HG02763 (cell line): ENCODE measurements around the gene GAS7.

ENCODE experiments used
- ATAC-seq: cut with Tn5 transposase; IDR thresholded peaks from one replicate; pipeline ENCODE4 v1.9.1; 2021; ENCODE audit warnings: mild to moderate bottlenecking, moderate library complexity; ENCODE audit not compliant: unreplicated experiment

GAS7 gene

DNA sequence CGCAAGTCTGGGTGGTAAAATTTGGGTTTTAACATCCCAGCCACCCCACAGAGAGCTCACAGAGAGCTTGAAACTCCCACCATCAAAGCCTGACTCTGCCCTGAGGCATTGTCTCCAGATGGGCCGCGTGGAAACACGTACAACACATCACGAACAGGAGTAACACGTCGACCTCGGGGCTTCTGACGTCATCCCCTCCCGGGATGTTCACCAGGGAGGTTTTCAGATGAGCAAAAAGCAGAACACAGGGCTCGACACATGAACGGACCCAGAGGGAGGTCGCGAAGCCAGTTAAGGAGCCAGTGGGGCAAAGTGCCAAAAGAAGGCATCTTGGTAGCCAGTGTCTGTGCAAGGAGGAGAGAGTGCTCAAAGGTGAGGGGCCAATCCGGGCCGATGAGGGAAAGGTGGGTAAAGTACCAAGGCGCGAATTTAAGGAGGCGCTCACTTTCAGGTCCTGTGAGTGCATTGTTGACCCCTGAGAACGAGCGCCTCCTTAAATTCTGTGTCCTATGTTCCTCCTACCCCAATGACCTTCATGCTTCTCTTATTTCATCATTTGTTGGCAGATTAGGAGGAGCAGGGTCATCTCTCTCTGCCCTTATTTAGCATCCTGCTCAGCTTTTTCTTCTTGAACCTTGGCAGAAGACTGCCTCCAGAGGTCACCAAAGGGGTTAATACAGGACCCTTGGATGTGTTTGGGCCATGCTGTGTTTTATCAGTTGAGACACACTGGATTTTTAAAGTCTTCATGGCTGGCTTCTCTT lies 298.9 kb downstream of the GAS7 start:
- no peak for ATAC-seq

DNA sequence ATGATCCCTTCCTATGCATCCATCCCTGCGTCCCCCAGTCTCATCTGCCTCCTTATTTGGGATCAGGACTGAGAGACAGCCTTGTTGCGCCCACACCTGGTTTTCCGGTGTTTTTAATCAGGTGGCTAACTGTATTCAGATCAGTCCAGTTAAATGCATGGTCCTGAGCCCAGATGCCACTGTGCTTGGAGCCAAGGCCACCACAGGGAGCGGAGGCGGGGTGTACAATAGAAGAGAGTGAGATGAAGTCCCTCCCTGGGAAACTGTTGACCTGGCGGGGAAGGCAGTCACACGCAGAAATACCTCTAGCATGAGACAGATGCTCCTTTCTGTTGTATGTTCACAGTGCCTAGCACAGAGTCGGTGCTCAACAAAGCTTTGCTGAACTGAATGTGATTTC lies 299.6 kb downstream of the GAS7 start:
- ATAC-seq, result no peak

DNA sequence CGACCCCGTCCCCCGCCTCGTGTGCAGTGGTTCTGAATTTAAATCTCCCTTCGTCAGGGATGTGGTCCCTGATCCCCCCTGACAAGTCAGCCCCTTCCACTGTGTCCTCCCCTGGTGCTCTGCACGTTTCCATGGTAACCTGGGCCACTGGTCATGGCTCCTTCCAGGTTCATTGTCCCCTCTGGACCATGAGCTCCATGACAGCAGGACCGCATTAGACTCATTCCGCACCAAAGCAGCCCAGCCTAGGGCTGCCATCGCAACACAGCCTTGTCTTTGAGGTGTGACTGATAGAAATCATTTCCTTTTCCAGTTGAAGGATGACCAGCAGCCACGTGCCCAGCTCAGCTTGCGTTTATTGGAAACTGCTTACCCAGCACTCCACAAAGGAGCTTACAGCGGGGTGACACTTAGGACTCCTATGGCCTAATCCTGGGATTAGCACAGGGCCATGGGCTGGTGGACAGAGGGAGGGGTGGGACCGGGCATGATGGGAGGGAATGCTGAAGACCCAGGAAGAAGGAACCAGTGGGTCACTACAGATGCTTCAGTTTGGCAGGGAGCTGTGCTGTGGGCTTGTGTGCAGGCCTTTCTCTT lies 300.9 kb downstream of the GAS7 start:
- no peak for ATAC-seq

GRCh38 chr17:9895923-9896322 lies 302.5 kb downstream of the GAS7 start:
- no peak for ATAC-seq

DNA sequence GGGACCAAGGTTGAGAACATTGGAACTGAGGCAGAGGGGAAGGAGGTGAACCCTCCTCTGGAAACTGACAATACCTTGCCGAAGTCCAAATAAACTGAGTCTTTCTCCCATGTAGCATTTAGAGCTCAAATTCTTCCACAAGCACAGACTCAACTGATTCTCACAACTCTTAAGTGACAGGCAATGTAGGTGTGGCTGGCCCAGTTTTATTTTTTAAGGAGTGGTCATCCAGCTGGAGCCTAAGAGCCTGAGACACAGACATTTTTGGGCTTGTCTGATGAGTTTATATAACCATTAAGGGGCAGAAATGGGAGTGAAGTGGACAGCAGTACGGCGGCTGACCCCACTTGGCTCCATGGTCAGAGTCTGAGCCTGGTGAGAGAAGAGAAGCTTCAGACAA lies 304.2 kb downstream of the GAS7 start:
- no peak for ATAC-seq

- ATAC-seq, result no peak
These were observed 304.9 kb downstream of the GAS7 start for GRCh38 chr17:9893411-9894012.

GRCh38 chr17:9890124-9890523 lies 308.3 kb downstream of the GAS7 start:
- no peak for ATAC-seq

DNA sequence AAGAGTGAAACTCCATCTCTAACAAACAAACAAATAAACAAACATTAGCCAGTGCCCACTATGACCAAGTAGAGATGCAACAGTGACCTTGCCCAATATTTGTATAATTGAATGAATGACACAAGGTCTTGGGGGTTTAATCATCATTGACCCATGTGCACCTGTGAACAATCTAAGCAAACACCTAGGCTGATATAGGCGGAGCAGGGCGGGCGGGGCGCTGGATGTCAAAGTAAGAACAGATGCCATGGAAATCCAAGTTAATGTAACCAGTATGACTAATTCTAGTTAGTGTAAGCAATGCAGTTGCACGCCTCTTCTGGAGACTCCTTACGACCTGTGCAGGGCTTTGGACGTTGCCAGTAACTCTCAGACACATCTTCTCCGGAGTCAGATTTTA lies 310.9 kb downstream of the GAS7 start:
- ATAC-seq, result no peak

GRCh38 chr17:9886141-9886930 lies 312.1 kb downstream of the GAS7 start:
- ATAC-seq, result no peak

- ATAC-seq, result no peak
These were observed 315.0 kb downstream of the GAS7 start for GRCh38 chr17:9883451-9883850.

DNA sequence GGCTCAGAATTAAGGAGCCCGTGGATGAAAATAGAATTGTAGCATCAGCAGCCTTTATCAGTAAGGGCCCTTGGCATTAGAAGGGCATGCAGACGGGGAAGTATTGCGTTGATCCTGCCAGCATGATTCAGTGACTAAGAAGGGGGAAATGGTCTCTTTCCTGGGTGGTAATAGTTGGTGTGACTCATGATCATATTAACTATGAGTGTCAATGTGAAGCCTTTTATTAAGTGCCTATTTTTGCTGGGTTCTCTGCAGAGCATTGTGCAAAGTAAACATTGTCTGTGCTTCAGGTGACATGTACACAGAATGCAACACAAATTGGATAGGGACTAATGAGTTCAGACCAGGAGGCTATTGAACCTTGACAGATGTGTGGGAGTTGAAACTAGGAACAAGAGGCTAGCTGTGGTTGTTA lies 317.8 kb downstream of the GAS7 start:
- ATAC-seq, result no peak

DNA sequence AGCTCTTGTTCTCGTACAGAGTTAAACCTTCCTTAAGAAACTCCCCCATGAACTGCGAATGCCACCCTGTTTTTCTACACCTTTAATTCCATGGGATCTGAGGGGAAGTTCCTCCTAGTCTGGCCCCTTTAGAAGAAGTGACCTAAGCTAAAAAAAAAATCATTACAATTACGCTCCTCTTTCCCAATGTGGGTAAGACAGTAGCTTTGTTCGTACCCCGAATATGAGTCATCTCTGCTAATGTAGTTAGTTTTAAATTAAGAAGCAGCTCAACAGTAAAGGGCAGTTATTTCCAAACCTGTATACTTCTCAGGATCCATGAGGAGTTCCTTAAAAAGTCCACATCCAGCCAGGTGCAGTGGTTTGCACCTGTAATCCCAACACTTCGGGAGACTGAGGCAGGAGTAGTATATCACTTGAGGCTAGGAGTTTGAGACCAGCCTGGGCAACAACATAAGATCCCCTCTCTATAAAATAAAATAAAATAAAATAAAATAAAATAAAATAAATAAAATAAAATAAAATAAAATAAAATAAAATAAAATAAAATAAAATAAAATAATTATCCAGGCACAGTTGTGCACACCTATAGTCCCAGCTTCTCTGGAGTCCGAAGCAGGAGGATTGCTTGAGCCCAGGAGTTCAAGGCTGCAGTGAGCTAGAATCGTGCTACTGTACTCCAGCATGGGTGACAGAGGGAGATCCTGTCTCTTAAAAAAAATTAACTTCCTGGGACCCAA lies 319.4 kb downstream of the GAS7 start:
- no peak for ATAC-seq

- no peak for ATAC-seq
These were observed 320.1 kb downstream of the GAS7 start for GRCh38 chr17:9878356-9878755.

DNA sequence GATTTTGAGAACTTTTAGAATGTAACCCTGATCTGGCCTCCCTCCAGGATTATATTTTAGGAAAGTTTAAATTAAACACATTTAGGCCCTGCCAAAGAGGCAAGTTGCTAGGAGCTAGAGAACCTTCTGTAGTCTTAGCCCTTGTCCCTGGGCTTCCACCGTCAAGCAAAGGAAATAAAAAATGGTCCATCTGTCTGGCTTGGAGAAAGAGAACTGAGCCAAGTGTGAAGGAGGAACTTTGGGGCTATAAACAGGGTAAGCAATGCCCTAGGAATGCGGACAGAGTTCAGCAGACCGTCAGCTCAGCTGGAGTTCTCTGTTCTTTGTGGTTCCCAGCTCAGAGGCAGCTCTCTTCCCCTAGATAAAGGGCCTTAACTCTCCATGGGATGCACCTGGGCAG lies 323.0 kb downstream of the GAS7 start:
- no peak for ATAC-seq

DNA sequence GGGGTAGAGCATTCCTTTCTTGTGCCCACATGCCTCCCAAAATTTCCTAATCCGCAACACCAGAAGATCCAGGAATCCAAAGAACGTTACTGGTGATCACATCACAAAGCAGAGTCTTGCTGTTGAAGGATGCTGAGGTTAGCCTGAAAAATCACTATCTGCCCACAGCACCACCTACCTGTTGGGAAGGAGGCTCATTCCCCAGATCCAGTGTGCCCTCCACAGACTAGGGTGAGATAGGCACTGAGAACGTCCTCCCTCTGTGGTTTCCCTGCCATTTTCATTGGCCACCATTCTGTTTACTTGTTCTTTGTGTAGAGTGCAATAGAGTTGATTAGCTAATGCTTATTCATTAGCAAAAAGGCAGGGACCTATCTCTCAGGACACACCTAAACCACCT lies 323.7 kb downstream of the GAS7 start:
- ATAC-seq, result no peak

DNA sequence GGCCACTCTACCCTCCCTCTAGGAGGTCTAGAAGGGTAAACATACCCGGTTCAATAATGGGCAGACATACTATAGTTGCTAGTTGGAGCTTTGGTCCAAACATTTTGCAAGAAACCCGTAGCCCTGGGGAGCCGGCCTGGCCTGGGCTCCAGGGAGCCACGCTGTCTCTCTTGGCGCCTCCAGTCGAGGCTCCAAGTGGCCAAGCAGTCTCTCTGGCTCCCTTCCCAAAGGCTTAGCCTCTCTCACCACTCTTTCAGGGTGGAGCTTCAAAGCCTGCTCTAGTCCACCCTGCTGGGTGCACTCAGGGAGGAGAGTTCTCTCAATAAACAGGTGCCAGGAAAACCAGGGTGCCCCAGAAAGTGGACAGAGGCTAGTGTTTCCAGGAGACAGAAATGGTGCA lies 325.6 kb downstream of the GAS7 start:
- no peak for ATAC-seq

DNA sequence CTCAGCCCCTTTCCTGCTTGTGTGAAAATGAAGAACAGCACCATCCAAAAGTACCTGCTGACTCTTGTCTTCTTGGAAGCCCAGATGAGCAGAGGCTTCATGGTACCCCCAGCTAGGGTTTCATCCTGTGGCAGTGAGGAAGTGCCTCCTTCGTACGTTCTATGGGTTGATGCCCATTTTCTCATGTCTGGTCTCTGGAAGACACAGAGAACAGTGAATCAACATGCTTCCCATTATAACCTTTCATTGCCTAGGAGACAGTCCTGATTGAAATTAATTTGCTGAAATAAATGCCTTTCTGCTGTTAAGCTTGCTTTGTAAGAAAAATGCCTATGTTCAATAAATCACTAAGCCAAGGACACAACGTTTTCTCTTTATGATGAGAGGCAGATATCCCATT lies 329.9 kb downstream of the GAS7 start:
- no peak for ATAC-seq

GRCh38 chr17:9865586-9865985 lies 332.8 kb downstream of the GAS7 start:
- ATAC-seq, result no peak

DNA sequence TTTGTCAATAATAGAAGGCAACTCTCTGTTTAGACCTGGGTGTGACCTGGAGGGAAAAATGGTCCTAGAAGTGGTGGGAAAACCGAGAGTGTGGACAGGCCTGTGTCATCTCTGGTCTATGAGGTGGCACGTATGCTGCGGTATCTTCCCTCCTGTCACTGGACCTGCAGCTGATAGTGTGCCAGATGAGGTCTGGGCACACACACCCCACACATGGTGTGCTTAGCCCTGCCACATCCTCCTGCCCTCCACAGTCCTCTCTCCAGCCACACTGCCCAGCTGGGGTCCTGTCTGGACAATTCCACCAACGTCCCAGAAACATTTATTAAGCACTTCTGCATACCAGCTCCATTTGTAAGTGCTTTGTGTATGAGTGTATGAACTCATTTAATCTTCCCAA lies 335.5 kb downstream of the GAS7 start:
- no peak for ATAC-seq

DNA sequence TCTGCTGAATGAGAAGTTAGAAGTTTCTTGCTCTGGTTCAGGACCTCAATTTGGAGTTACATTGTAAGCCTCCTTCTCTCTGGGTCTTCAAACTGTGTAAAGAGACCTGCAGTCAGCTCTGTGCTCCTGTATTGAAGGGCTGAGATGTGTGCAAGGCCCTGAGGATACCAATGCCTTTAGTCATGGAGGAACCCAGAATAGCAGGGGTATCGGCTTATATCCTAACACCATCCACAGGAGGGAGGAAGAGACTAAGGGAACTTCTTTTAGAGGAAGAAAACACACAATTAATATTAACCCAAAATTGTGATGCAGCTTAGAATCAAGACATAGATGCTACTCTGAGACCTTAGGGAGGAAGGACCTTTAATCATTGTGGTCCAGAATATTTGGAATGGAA lies 336.2 kb downstream of the GAS7 start:
- no peak for ATAC-seq

DNA sequence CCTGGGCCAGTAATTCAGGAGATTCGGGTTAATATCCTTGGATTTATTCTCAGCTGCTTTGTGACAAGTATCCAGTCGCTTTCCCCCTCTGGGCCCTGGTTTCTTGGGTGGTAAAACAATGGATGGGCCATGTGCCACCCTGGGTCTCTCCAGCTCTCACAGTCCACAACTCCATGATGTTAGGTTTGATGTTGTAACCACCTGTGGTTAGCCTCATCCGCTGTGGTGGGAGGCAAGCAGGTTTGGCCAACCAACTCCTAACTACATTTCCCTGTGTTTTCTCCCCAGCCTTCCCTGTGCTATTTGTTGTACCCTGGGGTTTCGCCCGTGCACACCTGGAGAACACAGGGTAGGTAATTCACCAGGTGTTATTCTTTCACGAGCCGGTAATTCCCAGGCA lies 337.6 kb downstream of the GAS7 start:
- no peak for ATAC-seq
